Measurements from ENCODE around the gene WDR5. TPM values are rescaled to one million over a fixed set of nuclear protein-coding genes. Genes with fewer than 3 reads are reported as not detected.

The WDR5 gene
- total and polyA plus RNA-seq, 10 of the 15 experiments (the other 5 are each of a cell fraction or from before 2014, with no cell fraction given), result 1.4 to 43.7 (median 33.2) TPM

DNA sequence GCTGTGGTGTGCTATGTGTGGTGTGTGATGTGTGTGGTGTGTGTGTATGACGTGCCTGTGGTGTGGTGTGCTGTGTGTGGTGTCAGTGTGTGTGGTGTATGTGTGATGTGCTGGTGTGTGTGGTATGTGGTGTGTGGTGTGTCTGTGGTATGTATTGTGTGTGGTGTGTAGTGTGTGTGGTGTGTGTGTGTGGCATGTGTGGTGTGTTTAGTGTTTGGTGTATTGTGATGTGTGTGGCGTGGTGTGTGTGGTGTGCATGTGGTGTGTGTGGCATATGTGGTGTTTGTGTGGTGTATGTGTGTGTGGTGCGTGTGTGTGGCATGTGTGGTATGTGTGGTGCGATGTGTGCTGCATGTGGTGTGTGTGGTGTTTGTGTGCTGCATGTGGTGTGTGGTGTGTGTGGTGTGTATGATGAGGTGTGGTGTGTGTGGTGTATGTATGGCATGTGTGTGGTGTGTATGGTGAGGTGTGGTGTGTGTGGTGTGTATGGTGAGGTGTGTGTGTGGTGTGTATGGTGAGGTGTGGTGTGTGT lies 46.7 kb downstream of the WDR5 start:
- intact Hi-C loops (cut with micrococcal nuclease; ENCODE audit: unreplicated experiment) (no loop called here), in situ Hi-C loops (cut with MboI) (no loop called here)
- no TSS peak for BruUV-seq (replicated peaks)
- no peaks in the 10 kb centered on the region for H3K36me3 ChIP-seq (ENCODE audit: control insufficient read depth in 2 of 2, insufficient read depth in 2 of 2, low read length in 1 of 2)
- POLR2A ChIA-PET, result no interaction called here
- H3K9me3 ChIP-seq (replicated peaks; ENCODE audit: control insufficient read depth, insufficient read depth, low read length), result no peaks in the 10 kb centered on the region
- 71% methylated on average over 4 of the region's 4 CpGs for WGBS (ENCODE audit: insufficient coverage, insufficient replicate concordance, low lambda C conversion rate, missing lambda C conversion rate)
- no peak overlapping the region for H3K4me3 ChIP-seq
- RAD21 ChIA-PET (ENCODE audit: unreplicated experiment), result no interaction called here
- H3K9ac ChIP-seq (ENCODE audit: control insufficient read depth, insufficient read depth, low read length), result no peak overlapping the region
- CTCF ChIA-PET, result no interaction called here
- H3K4me1 ChIP-seq (ENCODE audit: control insufficient read depth, insufficient read depth, low read length), result peaks cover 13% of the 10 kb centered on the region
- FAIRE-seq (no peak), DNase-seq (ENCODE audit: low read depth, low spot score) (no peak), ATAC-seq (no peak)
- no peaks in the 10 kb centered on the region; a peak in 1 of 4 replicates for H3K27me3 ChIP-seq (replicated peaks in 1 of 2; ENCODE audit: control insufficient read depth in 2 of 2, insufficient read depth in 2 of 2, low read length in 1 of 2)
- SMC1A ChIA-PET (ENCODE audit: uncharacterized antibody, unreplicated experiment), result no interaction called here
- no peaks in the 10 kb centered on the region for H4K20me1 ChIP-seq (ENCODE audit: control insufficient read depth, insufficient read depth)
- no peaks in the 10 kb centered on the region for H3K79me2 ChIP-seq (ENCODE audit: control insufficient read depth, insufficient read depth, low read length)
- no peak overlapping the region for H3K27ac ChIP-seq (ENCODE audit: control insufficient read depth, insufficient read depth)
- no peak overlapping the region for H3K4me2 ChIP-seq (ENCODE audit: control insufficient read depth, insufficient read depth)
- no peak overlapping the region for H2AFZ ChIP-seq (ENCODE audit: control insufficient read depth, low read depth, low read length)
- TF ChIP-seq SMARCA5 (IDR thresholded peaks at IDR 0.05), result no peak
- TF ChIP-seq FOS (IDR thresholded peaks at IDR 0.05; ENCODE audit: borderline replicate concordance, extremely low read depth, insufficient read length), result no peak
- TF ChIP-seq LARP7 (IDR thresholded peaks at IDR 0.05), result no peak
- TF ChIP-seq SUPT20H (IDR thresholded peaks at IDR 0.05; ENCODE audit: borderline replicate concordance, control insufficient read depth, low read depth, low read length), result no peak
- no peak for TF ChIP-seq CBFB (IDR thresholded peaks at IDR 0.05; ENCODE audit: low read depth)
- no peak for TF ChIP-seq CBX3 (IDR thresholded peaks at IDR 0.05; ENCODE audit: borderline replicate concordance, low read depth)
- no peak for TF ChIP-seq NFYA (IDR thresholded peaks at IDR 0.05; ENCODE audit: borderline replicate concordance, low read depth, low read length)
- no peak for TF ChIP-seq NFYB (IDR thresholded peaks at IDR 0.05; ENCODE audit: insufficient read depth, low read depth, low read length)
- TF ChIP-seq KLF5 (IDR thresholded peaks at IDR 0.05; ENCODE audit: partially characterized antibody), result no peak
- TF ChIP-seq RBBP5 (conservative IDR thresholded peaks at IDR 0.05), result no peak
- no peak for TF ChIP-seq MTA3 (IDR thresholded peaks at IDR 0.05; ENCODE audit: borderline replicate concordance, low read length)
- peak; percentile 93 for TF ChIP-seq MLLT1 (IDR thresholded peaks at IDR 0.05)
- no peak for TF ChIP-seq POLR2AphosphoS2 (IDR thresholded peaks at IDR 0.05; ENCODE audit: low read depth, low read length)
- TF ChIP-seq HDGF (IDR thresholded peaks at IDR 0.05), result peak; percentile 99
- no peak for TF ChIP-seq ETV6 (conservative IDR thresholded peaks at IDR 0.05 in 1 of 2, IDR thresholded peaks at IDR 0.05 in 1 of 2; ENCODE audit: borderline replicate concordance in 1 of 2, low read depth in 1 of 2)
- peak; percentile 23; the same call in 1 of the 2 replicates for TF ChIP-seq IRF5 (IDR thresholded peaks at IDR 0.05; ENCODE audit: borderline replicate concordance)
- TF ChIP-seq ZBTB40 (IDR thresholded peaks at IDR 0.05; ENCODE audit: borderline replicate concordance), result no peak

All from GM12878 (cell line).